ENCODE data around the gene ITPKB. TPM values are rescaled to one million over a fixed set of nuclear protein-coding genes. Genes with fewer than 3 reads are reported as not detected.

Gene ITPKB
- total RNA-seq, 1 donor from 2014 or later, result 31.2 TPM

DNA sequence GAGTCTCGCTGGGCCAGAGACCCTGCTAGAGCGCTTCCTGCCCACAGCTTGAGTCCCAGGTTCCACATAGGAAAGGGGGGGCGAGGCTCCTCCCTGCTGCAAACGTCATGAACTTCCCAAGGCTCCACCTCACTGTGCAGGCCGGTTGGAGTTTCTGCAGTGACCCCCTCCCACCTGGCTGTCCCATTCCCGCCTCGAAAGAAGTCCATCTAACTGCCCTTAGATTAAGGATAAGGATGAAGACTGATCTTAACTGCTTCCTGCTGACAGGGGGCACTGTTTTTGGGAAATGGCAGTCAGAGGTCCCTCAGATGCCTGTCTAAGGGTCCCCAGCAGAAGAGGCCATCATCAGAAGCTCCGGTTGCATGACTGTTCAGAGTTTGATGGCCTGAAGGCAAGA, 127.8 kb downstream of the ITPKB start:
- no peak overlapping the region for H3K4me3 Mint-ChIP-seq
- H3K9me3 Mint-ChIP-seq, result no peaks in the 10 kb centered on the region
- DNase-seq, result no peak
- no peaks in the 10 kb centered on the region for H3K4me1 Mint-ChIP-seq
- H3K27ac Mint-ChIP-seq, result no peak overlapping the region
- peaks cover 16% of the 10 kb centered on the region for H3K27me3 Mint-ChIP-seq
- intact Hi-C loops (cut with micrococcal nuclease), result no loop called here
- H3K36me3 Mint-ChIP-seq (ENCODE audit: low read depth), result no peaks in the 10 kb centered on the region

DNA sequence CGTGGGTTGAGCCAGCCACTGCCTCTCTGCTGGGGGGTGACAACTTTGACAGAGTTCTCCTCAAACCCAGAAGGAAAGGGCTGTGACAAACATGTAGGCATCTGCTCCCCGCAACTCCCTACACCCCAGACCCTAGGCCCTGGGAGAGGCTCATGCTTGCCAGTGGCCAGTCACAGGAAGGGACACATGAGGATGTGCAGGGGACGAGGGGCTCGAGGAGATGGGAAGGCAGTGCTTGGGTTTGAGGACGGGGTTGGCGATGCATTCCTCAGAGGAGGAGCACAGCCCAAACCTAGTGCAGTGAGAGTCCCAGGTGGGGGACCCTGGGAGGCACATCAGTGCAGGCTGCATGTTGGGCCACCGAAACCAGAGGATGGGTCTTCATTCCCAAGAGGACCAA, 128.4 kb downstream of the ITPKB start:
- H3K4me3 Mint-ChIP-seq, result no peak overlapping the region
- no peaks in the 10 kb centered on the region for H3K9me3 Mint-ChIP-seq
- no peak for DNase-seq
- intact Hi-C loops (cut with micrococcal nuclease), result no loop called here
- no peaks in the 10 kb centered on the region for H3K4me1 Mint-ChIP-seq
- H3K27me3 Mint-ChIP-seq, result peaks cover 16% of the 10 kb centered on the region
- no peaks in the 10 kb centered on the region for H3K36me3 Mint-ChIP-seq (ENCODE audit: low read depth)
- H3K27ac Mint-ChIP-seq, result no peak overlapping the region

DNA sequence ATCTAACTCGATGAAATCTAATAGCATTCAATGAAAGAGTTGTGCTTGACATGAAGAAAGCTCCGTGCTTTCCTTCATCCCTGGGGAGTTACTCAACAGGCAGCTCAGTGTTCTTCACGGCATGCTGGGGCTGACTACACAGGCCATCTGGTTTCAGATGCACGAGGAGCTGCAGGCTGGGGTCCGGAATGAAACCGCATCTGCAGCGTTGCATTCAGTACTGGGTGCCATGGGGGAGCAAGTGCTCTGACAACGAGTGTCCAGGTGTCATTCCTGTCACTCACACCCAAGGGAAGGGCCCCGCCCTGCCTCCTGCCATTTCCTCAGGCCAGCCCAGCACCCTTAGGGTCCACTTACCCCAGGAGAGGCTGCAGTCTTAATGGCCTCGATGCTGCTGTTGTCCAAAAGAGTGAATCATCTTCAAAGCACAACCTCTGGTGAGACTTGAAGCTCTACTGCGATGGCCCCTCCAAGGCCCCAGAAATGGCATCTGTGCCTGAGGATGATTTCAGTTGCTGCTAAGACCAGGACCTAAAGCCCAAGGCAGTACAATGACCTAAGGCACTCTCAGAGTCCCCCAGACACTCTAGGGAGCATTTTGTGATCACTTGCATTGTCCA, 129.1 kb downstream of the ITPKB start:
- Mint-ChIP-seq H3K27ac (no peak overlapping the region), H3K4me1 (no peaks in the 10 kb centered on the region), H3K36me3 (ENCODE audit: low read depth) (no peaks in the 10 kb centered on the region), H3K4me3 (no peak overlapping the region), H3K27me3 (peaks cover 14% of the 10 kb centered on the region), H3K9me3 (no peaks in the 10 kb centered on the region)
- DNase-seq, result no peak
- intact Hi-C loops (cut with micrococcal nuclease), result loop anchor here (2.0 to 10.0 kb wide), 2 partner anchors 185 to 485 kb away; no protein-coding TSS in a partner anchor

DNA sequence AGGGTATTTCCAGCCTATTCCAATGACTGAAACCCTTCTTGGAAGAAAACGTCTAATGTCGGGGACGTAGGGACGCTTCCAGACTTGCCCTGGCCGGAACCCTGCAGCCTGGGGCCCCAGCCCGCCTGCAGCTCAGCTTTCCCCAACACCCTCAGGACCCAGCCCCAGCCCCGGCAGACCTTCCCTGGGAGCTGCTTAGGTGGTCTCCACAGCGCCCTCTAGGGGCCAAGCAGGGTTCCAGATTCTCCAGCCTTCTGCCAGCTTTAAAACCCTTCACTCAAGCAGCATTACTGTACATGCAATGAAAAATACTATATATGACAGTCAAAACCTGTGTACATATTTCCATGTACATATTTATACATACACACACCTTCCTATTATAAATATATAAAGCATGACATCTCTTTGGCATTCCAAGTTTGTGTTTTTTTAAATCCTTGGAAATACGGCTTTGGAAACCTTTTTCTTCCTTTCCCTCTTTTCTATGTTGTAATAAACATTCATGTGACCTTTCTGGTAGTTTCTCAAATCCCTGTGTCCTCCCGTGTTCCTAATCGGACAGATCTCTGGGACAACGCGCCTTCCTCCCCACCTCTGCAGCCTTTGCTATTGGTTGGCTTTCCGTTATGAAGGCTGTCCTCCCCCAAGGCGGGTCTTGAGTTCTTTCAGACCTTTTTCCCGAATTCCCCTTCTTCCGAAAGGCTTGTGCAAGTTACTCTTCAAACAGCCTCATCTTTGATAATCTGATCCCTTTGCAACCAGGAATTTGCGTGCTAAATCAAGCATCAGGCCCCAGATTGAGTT, 130.2 kb downstream of the ITPKB start:
- no peak overlapping the region for H3K27ac Mint-ChIP-seq
- no peaks in the 10 kb centered on the region for H3K9me3 Mint-ChIP-seq
- no peak overlapping the region for H3K4me3 Mint-ChIP-seq
- H3K27me3 Mint-ChIP-seq, result peaks cover 12% of the 10 kb centered on the region
- H3K4me1 Mint-ChIP-seq, result no peaks in the 10 kb centered on the region
- DNase-seq, result peak; percentile 87
- no peaks in the 10 kb centered on the region for H3K36me3 Mint-ChIP-seq (ENCODE audit: low read depth)
- intact Hi-C loops (cut with micrococcal nuclease), result loop anchor here (2.0 to 10.0 kb wide), 2 partner anchors 184 to 484 kb away; no protein-coding TSS in a partner anchor

DNA sequence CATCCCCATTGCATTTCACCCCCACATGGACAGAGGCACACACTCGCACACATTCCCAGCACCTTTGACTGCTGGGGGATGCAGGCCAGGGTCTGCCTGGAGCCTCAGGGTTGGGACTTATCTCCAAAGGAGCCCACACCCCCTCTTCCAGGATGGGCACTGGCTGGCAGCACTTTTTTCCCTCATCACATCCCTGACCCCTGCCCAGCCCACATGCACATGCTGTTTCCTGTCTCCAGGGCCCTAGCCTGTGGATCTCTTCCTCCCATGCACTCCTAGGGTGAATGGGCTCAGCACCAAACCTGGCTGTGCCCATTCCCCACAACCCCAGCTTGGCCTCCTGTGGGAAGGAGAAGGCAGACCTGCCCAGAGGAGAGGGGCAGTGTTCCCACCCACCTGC, 131.3 kb downstream of the ITPKB start:
- Mint-ChIP-seq H3K27me3 (peaks cover 6% of the 10 kb centered on the region), H3K9me3 (no peaks in the 10 kb centered on the region), H3K4me3 (no peak overlapping the region), H3K27ac (no peak overlapping the region), H3K4me1 (peaks cover 3% of the 10 kb centered on the region), H3K36me3 (ENCODE audit: low read depth) (no peaks in the 10 kb centered on the region)
- DNase-seq, result no peak
- intact Hi-C loops (cut with micrococcal nuclease), result loop anchor here (2.0 to 10.0 kb wide), 2 partner anchors 183 to 483 kb away; no protein-coding TSS in a partner anchor

DNA sequence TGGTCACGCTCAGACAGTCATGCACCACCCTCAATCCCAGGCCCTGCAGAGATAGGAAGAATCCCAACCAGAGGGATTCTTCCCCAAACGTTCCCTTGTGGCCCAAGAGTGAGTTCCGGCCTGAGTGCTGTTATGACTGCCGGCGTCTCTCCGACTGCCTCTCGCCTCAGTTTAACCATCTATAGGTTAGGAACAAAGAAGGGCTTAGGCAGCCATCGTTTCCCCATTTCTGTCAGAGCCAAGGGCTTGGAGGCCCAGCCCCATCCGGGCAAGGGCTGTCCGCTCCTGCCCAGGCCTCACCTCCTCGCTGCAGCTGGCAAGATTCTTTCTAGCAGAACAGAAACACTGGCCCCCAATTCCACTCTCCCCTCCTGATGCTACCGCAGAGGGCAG, 131.8 kb downstream of the ITPKB start:
- peaks cover 3% of the 10 kb centered on the region for H3K4me1 Mint-ChIP-seq
- H3K4me3 Mint-ChIP-seq, result no peak overlapping the region
- no peak overlapping the region for H3K27ac Mint-ChIP-seq
- peaks cover 5% of the 10 kb centered on the region for H3K27me3 Mint-ChIP-seq
- H3K9me3 Mint-ChIP-seq, result no peaks in the 10 kb centered on the region
- intact Hi-C loops (cut with micrococcal nuclease), result loop anchor here (10.0 kb wide), 1 partner anchor 482 kb away; no protein-coding TSS in a partner anchor
- DNase-seq, result no peak
- no peaks in the 10 kb centered on the region for H3K36me3 Mint-ChIP-seq (ENCODE audit: low read depth)

DNA sequence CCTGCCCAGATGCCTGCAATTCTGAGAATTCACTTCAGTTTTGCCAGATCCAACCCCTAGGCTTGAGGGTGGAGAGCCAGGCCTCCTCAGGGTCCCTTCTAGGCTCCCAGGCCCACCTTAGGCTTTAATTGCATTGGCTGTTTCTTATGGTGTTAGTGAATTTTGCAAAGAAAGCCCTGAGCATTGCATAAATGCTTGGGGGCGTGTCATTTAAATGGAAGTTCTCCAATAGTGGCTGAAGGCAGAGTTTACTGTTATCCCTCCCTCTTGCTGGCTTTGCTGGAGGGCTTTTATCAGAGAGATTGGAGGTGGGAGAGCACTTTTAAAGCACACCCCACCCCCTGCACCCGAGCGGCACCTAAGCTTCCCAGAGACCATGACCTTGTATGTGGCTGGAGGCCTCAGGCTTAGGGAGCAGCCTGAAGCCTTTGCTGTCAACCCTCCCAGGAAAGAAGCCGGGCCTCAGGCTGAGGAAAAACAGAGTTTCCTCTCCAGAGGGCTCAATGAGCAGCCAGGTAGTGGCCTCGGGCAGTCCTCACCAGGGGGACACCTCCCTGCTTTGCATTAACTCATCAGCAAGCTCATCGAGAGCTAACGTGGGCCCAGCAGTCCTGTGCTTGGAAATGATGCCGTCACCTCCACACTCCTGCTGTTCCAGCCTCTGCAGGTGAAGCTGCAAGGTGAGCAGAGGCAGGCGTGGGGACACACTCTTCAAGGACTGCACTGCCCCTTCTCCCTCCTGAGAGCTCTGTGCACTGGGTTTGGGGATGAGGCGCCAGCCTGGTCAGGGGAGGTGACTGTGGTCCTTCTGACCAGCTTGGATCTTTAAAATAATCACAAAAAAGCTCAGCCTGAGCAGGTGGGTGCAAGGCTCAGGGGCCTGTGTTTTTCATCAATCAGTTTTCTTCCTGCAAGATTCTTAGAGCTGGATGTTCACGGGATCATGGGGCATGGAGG, 132.5 kb downstream of the ITPKB start:
- H3K4me3 Mint-ChIP-seq, result no peak overlapping the region
- no peak overlapping the region for H3K27ac Mint-ChIP-seq
- intact Hi-C loops (cut with micrococcal nuclease), result loop anchor here (10.0 kb wide), 1 partner anchor 482 kb away; no protein-coding TSS in a partner anchor
- H3K27me3 Mint-ChIP-seq, result peaks cover 5% of the 10 kb centered on the region
- no peaks in the 10 kb centered on the region for H3K9me3 Mint-ChIP-seq
- H3K36me3 Mint-ChIP-seq (ENCODE audit: low read depth), result no peaks in the 10 kb centered on the region
- no peak for DNase-seq
- peaks cover 3% of the 10 kb centered on the region for H3K4me1 Mint-ChIP-seq

DNA sequence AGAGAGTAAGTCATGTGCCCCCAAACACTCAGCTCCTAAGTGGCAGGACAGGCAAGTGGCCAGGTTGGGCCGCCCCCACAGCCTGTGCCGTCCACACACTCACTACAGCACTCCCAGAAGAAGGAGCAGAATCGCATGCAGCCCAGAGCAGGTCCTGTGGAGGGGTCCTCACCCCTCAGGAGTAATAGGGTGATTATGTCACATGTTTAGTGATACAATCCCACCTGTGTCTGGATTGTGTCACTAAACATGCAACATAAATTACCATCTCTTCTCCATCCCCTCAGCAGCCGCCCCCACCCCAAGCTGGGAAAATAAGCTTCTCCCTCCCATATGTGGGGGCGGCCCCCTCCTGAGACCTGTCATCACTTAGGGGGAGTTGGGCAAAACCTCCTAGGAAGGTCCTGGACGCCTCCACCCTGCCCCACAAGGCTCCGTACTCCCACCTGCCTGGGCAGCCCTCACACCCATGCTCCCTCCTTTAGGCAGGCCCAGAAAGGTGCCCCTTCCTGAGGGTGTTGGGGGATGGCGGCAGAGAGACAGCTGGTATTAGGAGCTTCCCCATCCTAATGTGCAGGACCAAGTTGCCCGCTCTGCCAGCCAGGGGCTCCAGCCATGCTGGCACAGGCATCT, 133.6 kb downstream of the ITPKB start:
- Mint-ChIP-seq H3K27me3 (peaks cover 5% of the 10 kb centered on the region), H3K27ac (no peak overlapping the region), H3K4me3 (no peak overlapping the region), H3K36me3 (ENCODE audit: low read depth) (no peaks in the 10 kb centered on the region), H3K9me3 (no peaks in the 10 kb centered on the region), H3K4me1 (peaks cover 3% of the 10 kb centered on the region)
- intact Hi-C loops (cut with micrococcal nuclease), result loop anchor here (10.0 kb wide), 1 partner anchor 481 kb away; no protein-coding TSS in a partner anchor
- DNase-seq, result no peak

DNA sequence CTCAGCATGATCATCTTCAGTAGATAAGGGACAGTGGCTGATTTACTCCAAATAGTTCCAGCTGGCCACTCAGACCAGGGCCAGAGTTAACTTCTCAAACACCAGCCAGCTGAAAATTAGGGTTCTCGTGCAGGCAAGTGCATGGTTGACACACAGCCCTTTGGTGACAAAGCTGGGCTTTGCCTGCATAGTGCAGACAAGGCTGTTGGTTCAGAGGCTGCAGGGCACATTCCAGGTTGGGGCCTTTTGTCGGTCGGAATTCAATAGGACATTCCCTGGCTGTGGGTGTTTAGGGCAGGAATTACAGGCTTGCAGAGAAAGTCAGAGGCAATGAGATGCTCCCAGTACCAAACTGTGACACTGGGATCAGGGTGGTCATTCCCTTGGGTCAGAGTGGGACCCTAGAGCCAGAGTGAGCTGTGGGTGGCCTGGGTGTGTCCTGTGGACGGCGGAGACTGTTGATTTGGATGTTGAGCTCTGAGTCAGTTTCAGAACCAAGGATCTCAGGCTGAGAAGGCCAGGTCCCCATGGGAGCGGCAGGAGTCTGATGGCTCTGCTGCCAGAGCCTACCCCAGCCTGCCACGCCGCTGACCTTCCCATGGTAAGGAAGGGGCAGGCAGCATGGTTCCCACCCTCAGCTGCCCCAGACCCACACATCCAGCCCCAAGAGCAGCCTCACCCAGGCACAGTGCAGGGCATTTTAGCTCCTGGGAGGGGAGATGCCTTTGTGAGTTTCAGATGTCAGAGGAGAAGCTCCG, 134.3 kb downstream of the ITPKB start:
- Mint-ChIP-seq H3K27me3 (peaks cover 5% of the 10 kb centered on the region), H3K4me3 (no peak overlapping the region), H3K4me1 (peaks cover 3% of the 10 kb centered on the region), H3K9me3 (no peaks in the 10 kb centered on the region), H3K36me3 (ENCODE audit: low read depth) (no peaks in the 10 kb centered on the region), H3K27ac (no peak overlapping the region)
- no peak for DNase-seq
- intact Hi-C loops (cut with micrococcal nuclease), result loop anchor here (10.0 kb wide), 1 partner anchor 480 kb away; no protein-coding TSS in a partner anchor

DNA sequence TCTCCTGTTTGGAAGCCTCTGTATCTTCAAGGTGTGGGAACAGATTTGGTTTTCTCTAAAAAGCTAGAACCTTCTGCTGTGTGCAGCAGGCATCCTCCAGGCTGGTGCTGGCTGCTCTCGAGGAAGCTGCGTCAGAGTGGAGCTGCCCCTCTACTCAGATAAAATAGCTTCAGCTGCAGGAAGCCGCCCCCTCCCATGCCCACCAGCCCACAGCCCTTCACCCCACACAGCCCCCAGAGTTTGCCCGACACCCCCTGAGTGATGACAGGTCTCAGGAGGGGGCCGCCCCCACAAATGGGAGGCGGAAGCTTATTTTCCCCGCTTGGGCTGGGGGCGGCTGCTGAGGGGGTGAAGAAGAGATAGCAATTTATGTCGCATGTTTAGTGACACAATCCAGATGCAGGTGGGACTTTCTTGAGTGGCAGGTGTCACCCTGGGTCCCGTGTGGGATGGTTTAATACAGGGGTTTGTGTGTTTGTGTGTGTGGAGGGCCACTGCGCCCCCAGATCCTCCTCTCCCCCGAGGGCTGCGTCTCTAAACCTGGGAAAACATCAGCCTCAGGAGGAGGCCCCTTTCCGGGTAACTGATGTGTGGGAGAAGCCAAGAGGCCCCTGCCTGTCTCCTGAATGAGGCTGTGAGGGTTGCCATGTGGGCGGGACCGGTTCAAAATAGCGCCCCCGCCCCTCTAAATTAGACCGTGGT, 135.1 kb downstream of the ITPKB start:
- Mint-ChIP-seq H3K4me1 (peaks cover 3% of the 10 kb centered on the region), H3K27ac (no peak overlapping the region), H3K36me3 (ENCODE audit: low read depth) (no peaks in the 10 kb centered on the region), H3K27me3 (no peaks in the 10 kb centered on the region), H3K4me3 (no peak overlapping the region), H3K9me3 (no peaks in the 10 kb centered on the region)
- intact Hi-C loops (cut with micrococcal nuclease), result loop anchor here (10.0 kb wide), 1 partner anchor 479 kb away; no protein-coding TSS in a partner anchor
- no peak for DNase-seq

DNA sequence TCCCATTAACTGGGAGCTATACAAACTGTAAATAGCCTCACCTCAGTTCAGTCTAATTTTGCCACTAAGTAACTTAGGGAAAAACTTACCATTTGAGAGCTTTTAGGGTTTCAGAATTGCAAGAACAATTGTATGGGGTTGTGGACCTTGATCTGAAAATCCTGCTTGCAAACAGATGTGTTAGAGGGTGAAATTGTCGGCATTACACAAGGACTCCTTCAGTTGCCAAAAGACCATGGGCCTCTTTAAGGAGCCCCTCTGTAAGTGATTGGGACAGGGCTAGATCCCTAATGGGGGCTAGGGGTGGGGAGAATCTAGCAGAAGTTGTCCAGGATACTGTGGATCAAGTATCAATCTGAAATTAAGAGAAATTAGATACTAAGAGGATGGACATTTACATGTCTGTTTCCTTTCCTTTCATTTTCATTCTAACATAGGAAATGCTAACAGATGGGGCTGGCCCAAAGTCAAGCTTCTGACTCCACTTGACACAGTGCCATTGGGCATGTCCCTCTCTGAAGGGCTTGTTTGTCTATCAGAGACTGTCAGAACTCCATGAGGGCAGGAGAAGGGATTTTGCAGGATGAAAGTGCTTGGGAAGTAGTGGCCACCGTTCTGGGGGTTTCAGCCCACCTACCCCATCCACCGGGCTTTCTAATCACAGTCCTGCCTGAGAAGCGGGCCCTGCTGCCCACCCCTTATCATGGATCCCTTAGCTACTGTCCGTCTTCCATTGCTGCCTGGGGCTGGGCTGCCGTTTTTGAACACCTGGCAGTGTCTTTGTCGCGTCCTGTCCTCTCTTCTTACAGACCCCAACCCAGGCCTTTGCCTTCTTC, 135.8 kb downstream of the ITPKB start:
- peaks cover 3% of the 10 kb centered on the region for H3K4me1 Mint-ChIP-seq
- no peaks in the 10 kb centered on the region for H3K9me3 Mint-ChIP-seq

More for the DNA sequence above, 135.8 kb downstream of the ITPKB start:
- Mint-ChIP-seq H3K27me3 (peaks cover 3% of the 10 kb centered on the region), H3K27ac (no peak overlapping the region), H3K4me3 (no peak overlapping the region), H3K36me3 (ENCODE audit: low read depth) (no peaks in the 10 kb centered on the region)
- no peak for DNase-seq
- intact Hi-C loops (cut with micrococcal nuclease), result loop anchor here (10.0 kb wide), 1 partner anchor 478 kb away; no protein-coding TSS in a partner anchor

All from activated CD4-positive, alpha-beta T cell treated with anti-CD3 and anti-CD28 coated beads, Interleukin-2, amount 10 ng/mL, durations not matched to agents 24 days and 14 days (primary cell).